ENCODE results near the gene HIKESHI.
A peak's percentile ranks its signal among the peaks of the same experiment; 100 is the strongest.
"Not testable (repeated sequence)": the region's sequence is repeated elsewhere in the genome, so short reads cannot be mapped to it uniquely, and the experiment has no call there.

HIKESHI gene

GRCh38 chr11:86294026-86294425, 8.0 kb upstream of the HIKESHI start:
- no peak overlapping the region for H3K4me3 ChIP-seq (ENCODE audit: low read depth, low read length)
- no peaks in the 10 kb centered on the region for H3K79me2 ChIP-seq (ENCODE audit: control insufficient read depth, insufficient read depth, low read length, unreplicated experiment)
- no peak overlapping the region for H3K27ac ChIP-seq (ENCODE audit: low read depth, low read length)
- no peaks in the 10 kb centered on the region for H3K27me3 ChIP-seq (ENCODE audit: insufficient read depth, low read length)
- H2AFZ ChIP-seq (ENCODE audit: low read length, unreplicated experiment) = no peak overlapping the region
- H3K4me1 ChIP-seq (ENCODE audit: control insufficient read depth, insufficient read depth, low read length, unreplicated experiment) = peaks cover 4% of the 10 kb centered on the region
- no peaks in the 10 kb centered on the region for H3K36me3 ChIP-seq (ENCODE audit: insufficient read depth, low read length)

GRCh38 chr11:86301742-86302091, 323 bp upstream of the HIKESHI start:
- H3K4me3 ChIP-seq (ENCODE audit: low read depth, low read length) = peak overlapping the region; percentile 90
- H2AFZ ChIP-seq (ENCODE audit: low read length, unreplicated experiment) = peak overlapping the region; percentile 89

GRCh38 chr11:86303257-86303656, 1.2 kb downstream of the HIKESHI start:
- H3K79me2 ChIP-seq (ENCODE audit: control insufficient read depth, insufficient read depth, low read length, unreplicated experiment) = peaks cover 38% of the 10 kb centered on the region
- 0 out of 2 replicates have a peak, but pooled peaks cover 2% of the 10 kb centered on the region for H3K36me3 ChIP-seq (ENCODE audit: insufficient read depth, low read length)
- H3K27ac ChIP-seq (ENCODE audit: low read depth, low read length) = peak overlapping the region; percentile 69
- peaks cover 19% of the 10 kb centered on the region for H3K4me1 ChIP-seq (ENCODE audit: control insufficient read depth, insufficient read depth, low read length, unreplicated experiment)
- H3K4me3 ChIP-seq (ENCODE audit: low read depth, low read length) = peak overlapping the region; percentile 90
- no peak overlapping the region for H2AFZ ChIP-seq (ENCODE audit: low read length, unreplicated experiment)
- H3K27me3 ChIP-seq (ENCODE audit: insufficient read depth, low read length) = no peaks in the 10 kb centered on the region

More at GRCh38 chr11:86301742-86302091, 323 bp upstream of the HIKESHI start:
- no peaks in the 10 kb centered on the region for H3K27me3 ChIP-seq (ENCODE audit: insufficient read depth, low read length)
- peaks cover 38% of the 10 kb centered on the region for H3K79me2 ChIP-seq (ENCODE audit: control insufficient read depth, insufficient read depth, low read length, unreplicated experiment)
- H3K4me1 ChIP-seq (ENCODE audit: control insufficient read depth, insufficient read depth, low read length, unreplicated experiment) = peaks cover 19% of the 10 kb centered on the region
- H3K27ac ChIP-seq (ENCODE audit: low read depth, low read length) = no peak overlapping the region
- H3K36me3 ChIP-seq (ENCODE audit: insufficient read depth, low read length) = 0 out of 2 replicates have a peak, but pooled peaks cover 2% of the 10 kb centered on the region

GRCh38 chr11:86308710-86309109, 6.7 kb downstream of the HIKESHI start:
- not testable (repeated sequence) for H3K36me3 ChIP-seq (ENCODE audit: insufficient read depth, low read length); H3K4me3 ChIP-seq (ENCODE audit: low read depth, low read length); H3K27ac ChIP-seq (ENCODE audit: low read depth, low read length); H3K4me1 ChIP-seq (ENCODE audit: control insufficient read depth, insufficient read depth, low read length, unreplicated experiment); H2AFZ ChIP-seq (ENCODE audit: low read length, unreplicated experiment); H3K27me3 ChIP-seq (ENCODE audit: insufficient read depth, low read length)
- peaks cover 25% of the 10 kb centered on the region for H3K79me2 ChIP-seq (ENCODE audit: control insufficient read depth, insufficient read depth, low read length, unreplicated experiment)

GRCh38 chr11:86313793-86314192, 11.8 kb downstream of the HIKESHI start:
- no peaks in the 10 kb centered on the region for H3K4me1 ChIP-seq (ENCODE audit: control insufficient read depth, insufficient read depth, low read length, unreplicated experiment)
- H3K27ac ChIP-seq (ENCODE audit: low read depth, low read length) = no peak overlapping the region
- H3K79me2 ChIP-seq (ENCODE audit: control insufficient read depth, insufficient read depth, low read length, unreplicated experiment) = peaks cover 10% of the 10 kb centered on the region
- H3K4me3 ChIP-seq (ENCODE audit: low read depth, low read length) = no peak overlapping the region
- H2AFZ ChIP-seq (ENCODE audit: low read length, unreplicated experiment) = no peak overlapping the region
- H3K27me3 ChIP-seq (ENCODE audit: insufficient read depth, low read length) = no peaks in the 10 kb centered on the region
- no peaks in the 10 kb centered on the region for H3K36me3 ChIP-seq (ENCODE audit: insufficient read depth, low read length)

GRCh38 chr11:86314636-86315035, 12.6 kb downstream of the HIKESHI start:
- Histone ChIP-seq H3K27me3 (ENCODE audit: insufficient read depth, low read length) (no peaks in the 10 kb centered on the region), H3K27ac (ENCODE audit: low read depth, low read length) (no peak overlapping the region), H3K36me3 (ENCODE audit: insufficient read depth, low read length) (no peaks in the 10 kb centered on the region), H3K4me3 (ENCODE audit: low read depth, low read length) (no peak overlapping the region), H3K4me1 (ENCODE audit: control insufficient read depth, insufficient read depth, low read length, unreplicated experiment) (no peaks in the 10 kb centered on the region), H3K79me2 (ENCODE audit: control insufficient read depth, insufficient read depth, low read length, unreplicated experiment) (peaks cover 10% of the 10 kb centered on the region), H2AFZ (ENCODE audit: low read length, unreplicated experiment) (no peak overlapping the region)

- H3K27ac ChIP-seq (ENCODE audit: low read depth, low read length) = no peak overlapping the region
- no peak overlapping the region for H2AFZ ChIP-seq (ENCODE audit: low read length, unreplicated experiment)
- H3K4me3 ChIP-seq (ENCODE audit: low read depth, low read length) = no peak overlapping the region
- no peaks in the 10 kb centered on the region for H3K27me3 ChIP-seq (ENCODE audit: insufficient read depth, low read length)
- no peaks in the 10 kb centered on the region for H3K79me2 ChIP-seq (ENCODE audit: control insufficient read depth, insufficient read depth, low read length, unreplicated experiment)
- no peaks in the 10 kb centered on the region for H3K4me1 ChIP-seq (ENCODE audit: control insufficient read depth, insufficient read depth, low read length, unreplicated experiment)
- H3K36me3 ChIP-seq (ENCODE audit: insufficient read depth, low read length) = peaks cover 5% of the 10 kb centered on the region; the same call in 1 of the 2 replicates
Observed at GRCh38 chr11:86335131-86335767, 33.2 kb downstream of the HIKESHI start.

GRCh38 chr11:86337227-86337626, 35.2 kb downstream of the HIKESHI start:
- Histone ChIP-seq H3K27me3 (ENCODE audit: insufficient read depth, low read length) (no peaks in the 10 kb centered on the region), H2AFZ (ENCODE audit: low read length, unreplicated experiment) (no peak overlapping the region), H3K4me3 (ENCODE audit: low read depth, low read length) (no peak overlapping the region), H3K79me2 (ENCODE audit: control insufficient read depth, insufficient read depth, low read length, unreplicated experiment) (no peaks in the 10 kb centered on the region), H3K36me3 (ENCODE audit: insufficient read depth, low read length) (peaks cover 5% of the 10 kb centered on the region; the same call in 1 of the 2 replicates), H3K4me1 (ENCODE audit: control insufficient read depth, insufficient read depth, low read length, unreplicated experiment) (no peaks in the 10 kb centered on the region), H3K27ac (ENCODE audit: low read depth, low read length) (no peak overlapping the region)

- H3K36me3 ChIP-seq (ENCODE audit: insufficient read depth, low read length) = peaks cover 1% of the 10 kb centered on the region; the same call in 1 of the 2 replicates
- no peaks in the 10 kb centered on the region for H3K27me3 ChIP-seq (ENCODE audit: insufficient read depth, low read length)
- no peak overlapping the region for H2AFZ ChIP-seq (ENCODE audit: low read length, unreplicated experiment)
- H3K79me2 ChIP-seq (ENCODE audit: control insufficient read depth, insufficient read depth, low read length, unreplicated experiment) = peaks cover 3% of the 10 kb centered on the region
- H3K27ac ChIP-seq (ENCODE audit: low read depth, low read length) = no peak overlapping the region
- H3K4me3 ChIP-seq (ENCODE audit: low read depth, low read length) = no peak overlapping the region
- no peaks in the 10 kb centered on the region for H3K4me1 ChIP-seq (ENCODE audit: control insufficient read depth, insufficient read depth, low read length, unreplicated experiment)
Observed at GRCh38 chr11:86341382-86341781, 39.3 kb downstream of the HIKESHI start.

- peaks cover 3% of the 10 kb centered on the region for H3K79me2 ChIP-seq (ENCODE audit: control insufficient read depth, insufficient read depth, low read length, unreplicated experiment)
Observed at GRCh38 chr11:86346513-86346912, 44.5 kb downstream of the HIKESHI start.

GRCh38 chr11:86355256-86355655, 53.2 kb downstream of the HIKESHI start:
- H3K4me1 ChIP-seq (ENCODE audit: control insufficient read depth, insufficient read depth, low read length, unreplicated experiment) = no peaks in the 10 kb centered on the region
- no peak overlapping the region for H2AFZ ChIP-seq (ENCODE audit: low read length, unreplicated experiment)
- no peaks in the 10 kb centered on the region for H3K79me2 ChIP-seq (ENCODE audit: control insufficient read depth, insufficient read depth, low read length, unreplicated experiment)
- H3K27ac ChIP-seq (ENCODE audit: low read depth, low read length) = no peak overlapping the region
- H3K36me3 ChIP-seq (ENCODE audit: insufficient read depth, low read length) = no peaks in the 10 kb centered on the region
- H3K4me3 ChIP-seq (ENCODE audit: low read depth, low read length) = no peak overlapping the region
- no peaks in the 10 kb centered on the region for H3K27me3 ChIP-seq (ENCODE audit: insufficient read depth, low read length)

More at GRCh38 chr11:86346513-86346912, 44.5 kb downstream of the HIKESHI start:
- Histone ChIP-seq H3K27me3 (ENCODE audit: insufficient read depth, low read length) (no peaks in the 10 kb centered on the region), H3K27ac (ENCODE audit: low read depth, low read length) (no peak overlapping the region), H3K4me3 (ENCODE audit: low read depth, low read length) (no peak overlapping the region), H3K4me1 (ENCODE audit: control insufficient read depth, insufficient read depth, low read length, unreplicated experiment) (no peaks in the 10 kb centered on the region), H2AFZ (ENCODE audit: low read length, unreplicated experiment) (no peak overlapping the region), H3K36me3 (ENCODE audit: insufficient read depth, low read length) (no peaks in the 10 kb centered on the region)

Measured in ACC112 (cell line).